ENCODE data around the gene JHY. TPM values are rescaled to one million over a fixed set of nuclear protein-coding genes. Genes with fewer than 3 reads are reported as not detected.
A peak's percentile ranks its signal among the peaks of the same experiment; 100 is the strongest.

JHY gene
- total RNA-seq, 1 donor from 2014 or later, result 7.4 TPM

- Mint-ChIP-seq H3K9me3 (no peaks in the 10 kb centered on the region), H3K4me1 (peaks cover 5% of the 10 kb centered on the region), H3K4me3 (peak overlapping the region; percentile 69), H3K27me3 (ENCODE audit: low read depth) (peaks cover 98% of the 10 kb centered on the region), H3K36me3 (no peaks in the 10 kb centered on the region), H3K27ac (no peak overlapping the region)
- no peak for TF ChIP-seq CTCF (IDR thresholded peaks at IDR 0.05; ENCODE audit: unreplicated experiment)
- no peak for DNase-seq (ENCODE audit: low spot score in 2 of 2, unreplicated experiment in 2 of 2)
Measured at GRCh38 chr11:122983438-122984185, 101.1 kb downstream of the JHY start.

GRCh38 chr11:122984186-122985011, 101.8 kb downstream of the JHY start:
- no peak for TF ChIP-seq CTCF (IDR thresholded peaks at IDR 0.05; ENCODE audit: unreplicated experiment)
- Mint-ChIP-seq H3K4me3 (peak overlapping the region; percentile 69), H3K36me3 (no peaks in the 10 kb centered on the region), H3K4me1 (peaks cover 5% of the 10 kb centered on the region), H3K9me3 (no peaks in the 10 kb centered on the region), H3K27me3 (ENCODE audit: low read depth) (peaks cover 98% of the 10 kb centered on the region), H3K27ac (no peak overlapping the region)
- DNase-seq (ENCODE audit: low spot score in 2 of 2, unreplicated experiment in 2 of 2), result no peak

- no peaks in the 10 kb centered on the region for H3K4me1 Mint-ChIP-seq
- no peak overlapping the region for H3K4me3 Mint-ChIP-seq
- no peak for TF ChIP-seq CTCF (IDR thresholded peaks at IDR 0.05; ENCODE audit: unreplicated experiment)
- no peak for DNase-seq (ENCODE audit: low spot score in 2 of 2, unreplicated experiment in 2 of 2)
- H3K27me3 Mint-ChIP-seq (ENCODE audit: low read depth), result peaks cover 79% of the 10 kb centered on the region
- H3K36me3 Mint-ChIP-seq, result no peaks in the 10 kb centered on the region
- H3K9me3 Mint-ChIP-seq, result no peaks in the 10 kb centered on the region
- H3K27ac Mint-ChIP-seq, result no peak overlapping the region
Measured at GRCh38 chr11:122995526-122995925, 113.0 kb downstream of the JHY start.

GRCh38 chr11:122998727-122999366, 116.3 kb downstream of the JHY start:
- Mint-ChIP-seq H3K27me3 (ENCODE audit: low read depth) (peaks cover 59% of the 10 kb centered on the region), H3K9me3 (no peaks in the 10 kb centered on the region), H3K27ac (no peak overlapping the region), H3K4me1 (no peaks in the 10 kb centered on the region), H3K36me3 (no peaks in the 10 kb centered on the region), H3K4me3 (no peak overlapping the region)
- no peak for TF ChIP-seq CTCF (IDR thresholded peaks at IDR 0.05; ENCODE audit: unreplicated experiment)
- DNase-seq (ENCODE audit: low spot score in 2 of 2, unreplicated experiment in 2 of 2), result no peak

GRCh38 chr11:123000721-123001120, 118.2 kb downstream of the JHY start:
- TF ChIP-seq CTCF (IDR thresholded peaks at IDR 0.05; ENCODE audit: unreplicated experiment), result no peak
- H3K27me3 Mint-ChIP-seq (ENCODE audit: low read depth), result peaks cover 40% of the 10 kb centered on the region
- H3K4me1 Mint-ChIP-seq, result no peaks in the 10 kb centered on the region
- no peak for DNase-seq (ENCODE audit: low spot score in 2 of 2, unreplicated experiment in 2 of 2)
- H3K9me3 Mint-ChIP-seq, result no peaks in the 10 kb centered on the region
- no peaks in the 10 kb centered on the region for H3K36me3 Mint-ChIP-seq
- H3K27ac Mint-ChIP-seq, result no peak overlapping the region
- H3K4me3 Mint-ChIP-seq, result no peak overlapping the region

Data from mesothelial cell of epicardium (in vitro differentiated cells).